Measurements from ENCODE around the gene FCMR.

- no peak for TF ChIP-seq CTCF (IDR thresholded peaks at IDR 0.05)
- no peak for TF ChIP-seq POLR2A (IDR thresholded peaks at IDR 0.05)
Observed at GRCh38 chr1:206949208-206949607, 27.5 kb upstream of the FCMR start.

Data from uterus (tissue), 2 donors.